Colonic mucosa (tissue), 4 donors: ENCODE results near the gene DNMT3L. TPM values are rescaled to one million over a fixed set of nuclear protein-coding genes. Genes with fewer than 3 reads are reported as not detected.

Source experiments
- DNase-seq: peaks from one replicate; pipeline ENCODE4 v3.0.0-alpha.2; 2020
- H3K27ac ChIP-seq: fragments of 200-600 bp; one replicate; pipeline ENCODE4 v1.8.0; 2021
- H3K27me3 ChIP-seq: fragments of 200-600 bp; one replicate; pipeline ENCODE4 v1.8.0; 2021
- H3K36me3 ChIP-seq: fragments of 200-600 bp; one replicate; pipeline ENCODE4 v1.8.0; 2021
- H3K4me1 ChIP-seq: fragments of 200-600 bp; one replicate; pipeline ENCODE4 v1.8.0; 2021; ENCODE audit warnings: mild to moderate bottlenecking
- H3K4me3 ChIP-seq: fragments of 200-600 bp; one replicate; pipeline ENCODE4 v1.8.0; 2021
- H3K9ac ChIP-seq, 2 donors: one replicate each; pipeline ENCODE4 v1.7.0; 2013; ENCODE audit warnings: control low read depth in 2 of 2, low read depth in 2 of 2, low read length in 2 of 2
- H3K9me3 ChIP-seq: fragments of 200-600 bp; one replicate; pipeline ENCODE4 v1.8.0; 2021
- CTCF ChIP-seq: fragments of 200-600 bp; IDR thresholded peaks from one replicate; pipeline ENCODE4 v1.8.0; 2022; ENCODE audit warnings: antibody characterized with exemption, mild to moderate bottlenecking
- intact Hi-C: fragments of 100-400 bp; cut with DNase I; formaldehyde crosslinking; loops from one replicate; pipeline ENCODE4 v1.14.1; 2022
- total RNA-seq, 2 donors: library from RNA; stranded (reverse); fragmentation: NEBNext Ultra II Directional in 1 of 2; extraction: Animal tissue kit (Norgen Biotek cat#: 25700) in 1 of 2; gene quantifications; one replicate each; pipeline ENCODE4 v1.2.1, GENCODE V29; 2021
- donor health status: healthy.
- donor health status: DM: no; HTN: no; CAD: no.
- donor health status: DM: no; HTN: no; CAD: no.

DNMT3L gene
- total RNA-seq, 2 donors from 2014 or later, result not detected

GRCh38 chr21:44269090-44269489, 7.4 kb upstream of the DNMT3L start:
- intact Hi-C loops, result no loop called here
- Histone ChIP-seq H3K9me3 (no peaks in the 10 kb centered on the region), H3K4me1 (no peaks in the 10 kb centered on the region), H3K27me3 (no peaks in the 10 kb centered on the region), H3K36me3 (no peaks in the 10 kb centered on the region), H3K9ac (no peak overlapping the region), H3K27ac (no peak overlapping the region), H3K4me3 (no peak overlapping the region)
- no peak for DNase-seq
- TF ChIP-seq CTCF, result no peak

GRCh38 chr21:44267655-44268142, 6.0 kb upstream of the DNMT3L start:
- intact Hi-C loops, result no loop called here
- Histone ChIP-seq H3K36me3 (no peaks in the 10 kb centered on the region), H3K27me3 (no peaks in the 10 kb centered on the region), H3K9ac (no peak overlapping the region), H3K27ac (no peak overlapping the region), H3K4me3 (no peak overlapping the region), H3K4me1 (no peaks in the 10 kb centered on the region), H3K9me3 (no peaks in the 10 kb centered on the region)
- no peak for TF ChIP-seq CTCF
- no peak for DNase-seq

DNA sequence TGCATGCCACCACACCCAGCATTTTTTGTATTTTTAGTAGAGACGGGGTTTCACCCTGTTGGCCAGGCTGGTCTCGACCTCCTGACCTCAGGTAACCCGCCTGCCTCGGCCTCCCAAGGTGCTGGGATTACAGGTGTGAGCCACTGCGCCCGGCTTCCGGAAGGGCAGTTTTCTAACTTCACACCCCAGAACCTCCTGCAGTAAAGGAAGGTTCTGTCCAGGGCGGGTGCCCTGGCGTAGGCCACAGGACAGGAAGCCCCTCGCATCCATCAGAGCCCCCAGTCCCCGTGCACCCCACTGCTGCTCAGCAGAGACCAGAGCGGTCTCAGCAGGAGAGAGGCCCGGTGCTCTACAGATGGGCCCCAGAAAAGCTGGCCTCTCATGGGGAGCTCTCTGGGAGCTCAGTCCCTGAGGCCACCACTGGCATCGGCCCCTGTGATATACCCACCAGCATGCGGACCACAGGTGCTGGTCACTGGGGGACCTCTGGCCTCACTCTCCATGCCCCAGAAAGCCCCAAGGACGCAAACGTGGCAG, 4.1 kb upstream of the DNMT3L start:
- Histone ChIP-seq H3K4me3 (no peak overlapping the region), H3K36me3 (no peaks in the 10 kb centered on the region), H3K9me3 (no peaks in the 10 kb centered on the region), H3K9ac (no peak overlapping the region), H3K4me1 (no peaks in the 10 kb centered on the region), H3K27me3 (no peaks in the 10 kb centered on the region), H3K27ac (no peak overlapping the region)
- intact Hi-C loops, result no loop called here
- TF ChIP-seq CTCF, result no peak
- DNase-seq, result no peak

DNA sequence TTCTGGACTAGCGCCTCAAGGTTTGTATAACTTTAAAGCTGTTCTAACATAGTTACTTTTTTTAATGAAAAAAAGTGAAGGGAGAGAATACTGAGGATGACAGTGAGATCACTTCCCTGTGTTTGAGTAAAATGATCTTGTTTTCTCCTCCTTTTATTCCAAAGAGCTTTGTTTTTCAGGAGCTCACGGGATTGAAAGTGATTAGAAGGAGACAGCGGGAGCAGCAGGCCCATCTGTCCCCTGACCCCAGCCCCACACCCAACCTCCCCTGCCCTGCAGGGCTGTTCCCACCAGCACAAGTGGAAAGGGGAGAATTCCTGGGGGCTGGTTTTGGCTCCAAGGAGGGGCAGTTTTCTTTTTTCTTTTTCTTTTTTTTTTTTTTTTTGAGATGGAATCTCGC, 2.1 kb upstream of the DNMT3L start:
- no peaks in the 10 kb centered on the region for H3K27me3 ChIP-seq
- H3K4me1 ChIP-seq, result no peaks in the 10 kb centered on the region
- H3K9ac ChIP-seq, result no peak overlapping the region
- no peak overlapping the region for H3K27ac ChIP-seq
- no peak for TF ChIP-seq CTCF
- no peak overlapping the region for H3K4me3 ChIP-seq
- H3K36me3 ChIP-seq, result no peaks in the 10 kb centered on the region
- no peaks in the 10 kb centered on the region for H3K9me3 ChIP-seq
- no peak for DNase-seq
- intact Hi-C loops, result no loop called here

DNA sequence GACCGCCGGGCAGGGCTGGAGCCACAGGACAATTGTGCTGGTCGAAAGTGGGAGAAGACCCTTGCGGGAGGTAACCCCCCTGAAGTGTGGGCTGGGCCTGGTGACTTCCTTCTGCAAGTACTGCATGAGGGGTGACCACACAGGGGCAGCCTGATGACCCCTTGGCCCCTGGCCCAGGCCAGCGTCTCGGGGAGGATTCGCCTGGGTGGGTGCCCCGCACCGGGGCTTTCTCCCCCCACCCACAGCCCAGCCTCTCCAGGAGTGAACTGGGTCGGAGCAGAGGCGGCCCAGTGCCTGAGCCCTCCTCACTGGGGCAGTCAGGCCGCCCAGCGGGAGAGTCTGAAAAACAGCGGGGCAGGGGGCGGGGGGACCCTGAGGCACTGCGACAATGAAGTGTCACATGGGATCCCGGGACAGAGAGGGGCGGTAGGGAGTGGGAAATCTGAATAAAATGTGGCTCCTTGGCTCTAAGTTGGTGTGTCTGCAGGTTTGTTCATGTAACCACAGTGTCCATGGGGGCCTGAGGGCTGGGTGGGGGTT, 1.6 kb upstream of the DNMT3L start:
- Histone ChIP-seq H3K9me3 (no peaks in the 10 kb centered on the region), H3K27me3 (no peaks in the 10 kb centered on the region), H3K36me3 (no peaks in the 10 kb centered on the region), H3K27ac (no peak overlapping the region), H3K4me1 (no peaks in the 10 kb centered on the region), H3K9ac (no peak overlapping the region), H3K4me3 (no peak overlapping the region)
- no peak for DNase-seq
- intact Hi-C loops, result no loop called here
- TF ChIP-seq CTCF, result no peak
